Measurements from ENCODE around the gene RNF115.

- TF ChIP-seq CTCF (IDR thresholded peaks at IDR 0.05): no peak
- no peak for TF ChIP-seq POLR2AphosphoS5 (IDR thresholded peaks at IDR 0.05)
- TF ChIP-seq POLR2A (IDR thresholded peaks at IDR 0.05): no peak
Measured at GRCh38 chr1:145855426-145855948, 31.6 kb upstream of the RNF115 start.
